B cell (primary cell): ENCODE results near the gene RAPGEF6. TPM values are rescaled to one million over a fixed set of nuclear protein-coding genes. Genes with fewer than 3 reads are reported as not detected.

Source experiments
- ATAC-seq: fragments of 200-7000 bp; cut with Tn5 transposase; one replicate; pipeline ENCODE4 v1.10.0; 2021; ENCODE audit warnings: low read depth, mild to moderate bottlenecking, moderate number of reproducible peaks, moderate library complexity
- CTCF ChIA-PET: fragments of 350-600 bp; sonication (Branson Sonifier 250); formaldehyde crosslinking; loops from one replicate; lab custom pipeline; 2021; ENCODE audit warnings: antibody characterized with exemption, inconsistent platforms; lab: Charles Lee
- POLR2A ChIA-PET: fragments of 350-600 bp; sonication (Branson Sonifier 250); formaldehyde crosslinking; loops from one replicate; lab custom pipeline; 2021; ENCODE audit warnings: antibody characterized with exemption; lab: Charles Lee
- DNase-seq: peaks from one replicate; pipeline ENCODE4 v3.0.0; 2013
- H2AFZ ChIP-seq: 2 replicates; pipeline ENCODE4 v1.6.1; 2012; ENCODE audit warnings: mild to moderate bottlenecking, low read depth, low read length; ENCODE audit not compliant: insufficient read depth, poor library complexity, severe bottlenecking
- H3K27ac ChIP-seq, 2 donors: 1 replicate in 1 of 2; 2 replicates in 1 of 2; pipeline ENCODE4 v1.5.1; 2012 to 2013; ENCODE audit warnings: low read length in 2 of 2, mild to moderate bottlenecking in 2 of 2, moderate library complexity in 1 of 2
- H3K27me3 ChIP-seq, 4 experiments: fragments of 200-600 bp in 1 of 4; sonication (generic) in 1 of 4; replicated peaks in 1 of 4; 1 replicate in 2 of 4; 2 replicates in 2 of 4; pipeline versions ENCODE4 v1.6.1 to v1.7.0; 2013 to 2016; ENCODE audit warnings: low read length in 3 of 4, mild to moderate bottlenecking in 2 of 4, mixed read lengths in 1 of 4, moderate library complexity in 1 of 4; ENCODE audit not compliant: insufficient read depth in 4 of 4, control insufficient read depth in 3 of 4; ENCODE audit errors: control extremely low read depth in 1 of 4
- H3K36me3 ChIP-seq, 2 experiments: replicated peaks in 1 of 2; 1 replicate in 1 of 2; 2 replicates in 1 of 2; pipeline versions ENCODE4 v1.6.1 to v1.7.1; 2013; ENCODE audit warnings: low read length in 1 of 2; ENCODE audit not compliant: insufficient read depth in 2 of 2, control insufficient read depth in 1 of 2; ENCODE audit errors: control extremely low read depth in 1 of 2, extremely low read depth in 1 of 2
- H3K4me1 ChIP-seq, 2 donors: fragments of 200-600 bp in 1 of 2; sonication (generic) in 1 of 2; 1 replicate in 1 of 2; 2 replicates in 1 of 2; pipeline versions ENCODE4 v1.5.1 to v1.6.1; 2013 to 2017; ENCODE audit warnings: low read length in 2 of 2; ENCODE audit not compliant: control insufficient read depth in 2 of 2, insufficient read depth in 2 of 2
- H3K4me2 ChIP-seq: replicated peaks from 2 replicates; pipeline ENCODE3; 2012; ENCODE audit warnings: mild to moderate bottlenecking, low read depth, low read length; ENCODE audit not compliant: poor library complexity, severe bottlenecking
- H3K4me3 ChIP-seq, 5 experiments: fragments of 200-600 bp in 1 of 5; sonication (generic) in 1 of 5; 1 replicate in 3 of 5; 2 replicates in 2 of 5; pipeline versions ENCODE4 v1.5.1 to v1.7.0; 2011 to 2016; ENCODE audit warnings: low read length in 4 of 5, mild to moderate bottlenecking in 4 of 5, low read depth in 2 of 5, control low read depth in 1 of 5, moderate library complexity in 1 of 5; ENCODE audit not compliant: insufficient read depth in 1 of 5; ENCODE audit errors: control extremely low read depth in 1 of 5, extremely low read depth in 1 of 5
- H3K79me2 ChIP-seq: fragments of 200-600 bp; sonication (generic); one replicate; pipeline ENCODE4 v1.6.0; 2016; ENCODE audit warnings: low read length; ENCODE audit not compliant: control insufficient read depth, insufficient read depth
- H3K9ac ChIP-seq: fragments of 200-600 bp; sonication (generic); 2 replicates; pipeline ENCODE4 v1.6.1; 2017; ENCODE audit warnings: mild to moderate bottlenecking, low read length, moderate library complexity
- H3K9me3 ChIP-seq, 3 donors: one replicate each; pipeline versions ENCODE4 v1.6.1 to v1.7.1; 2013; ENCODE audit warnings: low read length in 2 of 3; ENCODE audit not compliant: control insufficient read depth in 2 of 3, insufficient read depth in 1 of 3; ENCODE audit errors: control extremely low read depth in 1 of 3
- H4K20me1 ChIP-seq: 2 replicates; pipeline ENCODE4 v1.6.0; 2012; ENCODE audit warnings: mild to moderate bottlenecking, low read length; ENCODE audit not compliant: insufficient read depth, control insufficient read depth, poor library complexity, severe bottlenecking
- H3K27ac Mint-ChIP-seq: one replicate; pipeline ENCODE4 v1.8.0; 2021; ENCODE audit warnings: mixed read lengths
- H3K27me3 Mint-ChIP-seq: one replicate; pipeline ENCODE4 v1.8.0; 2021; ENCODE audit warnings: mixed read lengths
- H3K4me1 Mint-ChIP-seq: one replicate; pipeline ENCODE4 v1.8.0; 2021; ENCODE audit warnings: mixed read lengths
- H3K4me3 Mint-ChIP-seq: one replicate; pipeline ENCODE4 v1.8.0; 2021; ENCODE audit warnings: mixed read lengths
- H3K9me3 Mint-ChIP-seq: one replicate; pipeline ENCODE4 v1.8.0; 2022; ENCODE audit warnings: mixed read lengths; ENCODE audit not compliant: insufficient read depth
- EZH2 ChIP-seq: IDR thresholded peaks from 2 replicates; pipeline ENCODE4 v1.6.1; 2012; ENCODE audit warnings: borderline replicate concordance, low read depth, mild to moderate bottlenecking, moderate library complexity, low read length; ENCODE audit not compliant: insufficient read depth, poor library complexity, severe bottlenecking
- WGBS: methylation state at CpG from one replicate; pipeline ENCODE4 v1.1.5; 2013; ENCODE audit warnings: missing lambda C conversion rate; ENCODE audit not compliant: insufficient coverage; 5-methylcytosine and 5-hydroxymethylcytosine counted together
- intact Hi-C: fragments of 100-400 bp; cut with micrococcal nuclease; formaldehyde crosslinking; loops from one replicate; pipeline ENCODE4 v1.10.0; 2022
- polyA plus RNA-seq: library from polyadenylated mRNA; depleted of rRNA; stranded (reverse); fragments of >200 nt; gene quantifications from 2 replicates; pipeline ENCODE4 v1.2.3, GENCODE V29; 2012
- total RNA-seq, 2 donors: library from RNA; stranded (reverse); fragments of 120-200 nt in 1 of 2; gene quantifications; 1 replicate in 1 of 2; 2 replicates in 1 of 2; pipeline versions ENCODE4 v1.2.3 to v1.2.4, GENCODE V29; 2013 to 2022
- TF ChIP-seq, protein P1 (sequence below): fragments of 200-600 bp; IDR thresholded peaks from one replicate; pipeline ENCODE4 v1.8.0; 2022; ENCODE audit warnings: antibody characterized with exemption, mild to moderate bottlenecking

The RAPGEF6 gene
- total and polyA plus RNA-seq, 2 donors (not counting 1 experiment from before 2014, with no cell fraction given) = 9.8 to 56.2 TPM

DNA sequence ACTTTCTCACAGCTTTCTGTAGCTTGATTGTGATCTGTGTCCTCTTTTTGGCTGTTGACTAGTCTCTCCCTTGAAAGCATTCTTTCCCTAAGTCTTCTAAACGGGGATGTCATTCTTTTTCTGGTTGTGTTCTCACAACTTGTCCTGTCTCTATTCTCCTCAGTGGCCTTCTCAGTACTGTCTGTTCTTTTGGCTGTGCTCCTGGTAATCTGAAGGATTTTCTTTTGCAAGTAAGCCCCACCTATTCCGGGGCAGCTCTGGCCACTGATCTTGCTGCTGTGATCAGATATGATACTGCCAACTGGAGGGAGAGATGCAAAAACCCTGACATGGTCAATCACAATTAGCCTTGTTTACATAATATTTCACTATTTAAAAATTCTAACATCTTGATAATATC is 198.9 kb downstream of the RAPGEF6 start:
- H3K4me1 ChIP-seq = no peaks in the 10 kb centered on the region
- H2AFZ ChIP-seq = no peak overlapping the region
- H3K9me3 ChIP-seq = no peaks in the 10 kb centered on the region
- H3K4me2 ChIP-seq = no peak overlapping the region
- DNase-seq (no peak), ATAC-seq (no peak)
- no peaks in the 10 kb centered on the region for H4K20me1 ChIP-seq
- H3K27ac ChIP-seq = no peak overlapping the region
- H3K36me3 ChIP-seq = peaks cover 4 to 79% of the 10 kb centered on the region in 2 experiments
- WGBS = 100% methylated on average over 1 of the region's 2 CpGs
- ChIA-PET POLR2A (no interaction called here), CTCF (interaction anchor here (1.0 kb wide), 1 partner anchor 12 kb away, joined by 3 read pairs; no protein-coding TSS in a partner anchor)
- intact Hi-C loops = no loop called here
- H3K27me3 ChIP-seq = no peaks in the 10 kb centered on the region
- Mint-ChIP-seq H3K4me1 (no peaks in the 10 kb centered on the region), H3K9me3 (no peaks in the 10 kb centered on the region), H3K4me3 (no peak overlapping the region), H3K27me3 (no peaks in the 10 kb centered on the region), H3K27ac (no peak overlapping the region)
- no peak overlapping the region for H3K4me3 ChIP-seq
- TF ChIP-seq, protein P1, sequence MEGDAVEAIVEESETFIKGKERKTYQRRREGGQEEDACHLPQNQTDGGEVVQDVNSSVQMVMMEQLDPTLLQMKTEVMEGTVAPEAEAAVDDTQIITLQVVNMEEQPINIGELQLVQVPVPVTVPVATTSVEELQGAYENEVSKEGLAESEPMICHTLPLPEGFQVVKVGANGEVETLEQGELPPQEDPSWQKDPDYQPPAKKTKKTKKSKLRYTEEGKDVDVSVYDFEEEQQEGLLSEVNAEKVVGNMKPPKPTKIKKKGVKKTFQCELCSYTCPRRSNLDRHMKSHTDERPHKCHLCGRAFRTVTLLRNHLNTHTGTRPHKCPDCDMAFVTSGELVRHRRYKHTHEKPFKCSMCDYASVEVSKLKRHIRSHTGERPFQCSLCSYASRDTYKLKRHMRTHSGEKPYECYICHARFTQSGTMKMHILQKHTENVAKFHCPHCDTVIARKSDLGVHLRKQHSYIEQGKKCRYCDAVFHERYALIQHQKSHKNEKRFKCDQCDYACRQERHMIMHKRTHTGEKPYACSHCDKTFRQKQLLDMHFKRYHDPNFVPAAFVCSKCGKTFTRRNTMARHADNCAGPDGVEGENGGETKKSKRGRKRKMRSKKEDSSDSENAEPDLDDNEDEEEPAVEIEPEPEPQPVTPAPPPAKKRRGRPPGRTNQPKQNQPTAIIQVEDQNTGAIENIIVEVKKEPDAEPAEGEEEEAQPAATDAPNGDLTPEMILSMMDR = no peak
- no peak for TF ChIP-seq EZH2
- no peak overlapping the region for H3K9ac ChIP-seq
- no peaks in the 10 kb centered on the region for H3K79me2 ChIP-seq

DNA sequence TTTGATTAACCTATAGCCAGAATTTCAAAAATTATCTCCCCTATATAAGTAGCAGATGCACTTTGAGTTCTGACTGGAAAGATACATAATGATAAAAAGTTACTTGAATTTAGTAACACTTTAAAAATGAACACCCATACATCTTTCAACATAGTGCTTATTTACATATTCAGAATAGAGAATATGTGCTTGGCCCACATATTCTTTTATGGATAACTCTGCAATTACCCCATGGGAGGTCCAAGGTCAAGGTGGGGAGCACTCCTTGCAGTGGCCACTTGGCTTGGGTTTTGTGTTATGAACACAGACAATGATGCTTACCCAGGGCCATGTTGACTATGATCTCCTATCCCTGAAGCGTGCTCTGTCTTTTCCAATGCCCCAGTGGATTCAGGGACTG is 201.9 kb downstream of the RAPGEF6 start:
- POLR2A ChIA-PET = no interaction called here
- DNase-seq (no peak), ATAC-seq (no peak)
- no peaks in the 10 kb centered on the region for H3K79me2 ChIP-seq
- no peak overlapping the region for H3K27ac ChIP-seq
- TF ChIP-seq, protein P1 = no peak
- TF ChIP-seq EZH2 = no peak
- no peaks in the 10 kb centered on the region for H4K20me1 ChIP-seq
- intact Hi-C loops = no loop called here
- no peaks in the 10 kb centered on the region for H3K4me1 ChIP-seq
- no peaks in the 10 kb centered on the region for H3K27me3 Mint-ChIP-seq
- H3K4me1 Mint-ChIP-seq = no peaks in the 10 kb centered on the region
- no peak overlapping the region for H3K4me3 ChIP-seq
- no peaks in the 10 kb centered on the region for H3K9me3 ChIP-seq
- H2AFZ ChIP-seq = no peak overlapping the region
- CTCF ChIA-PET = no interaction called here
- H3K27me3 ChIP-seq = no peaks in the 10 kb centered on the region
- H3K27ac Mint-ChIP-seq = peak overlapping the region; percentile 46
- no peak overlapping the region for H3K4me2 ChIP-seq
- H3K9ac ChIP-seq = no peak overlapping the region
- H3K4me3 Mint-ChIP-seq = no peak overlapping the region
- H3K36me3 ChIP-seq = peaks cover 2 to 73% of the 10 kb centered on the region in 2 experiments
- 100% methylated on average over 1 of the region's 1 CpG for WGBS
- H3K9me3 Mint-ChIP-seq = no peaks in the 10 kb centered on the region
